Measurements from ENCODE around the gene RAD1.

- no peak for TF ChIP-seq CTCF (IDR thresholded peaks at IDR 0.05)
- TF ChIP-seq POLR2A (IDR thresholded peaks at IDR 0.05) = no peak
Measured at GRCh38 chr5:34897646-34898045, 17.7 kb downstream of the RAD1 start.
